SK-N-SH (cell line): ENCODE measurements around the gene ZNF836.

Experiments
- CHD2 ChIP-seq: fragments of 150-350 bp; IDR thresholded peaks from 2 replicates; pipeline ENCODE4 v1.6.1; 2018; ENCODE audit warnings: low read length; ENCODE audit not compliant: partially characterized antibody
- CTCF ChIP-seq: fragments of 200-600 bp; sonication (generic); IDR thresholded peaks from 2 replicates; pipeline ENCODE4 v1.6.1; 2017; ENCODE audit warnings: antibody characterized with exemption, mild to moderate bottlenecking, moderate library complexity
- NFIC ChIP-seq: IDR thresholded peaks from 2 replicates; pipeline ENCODE4 v1.4.0; 2012; ENCODE audit warnings: borderline replicate concordance
- REST ChIP-seq: IDR thresholded peaks from 2 replicates; pipeline ENCODE4 v1.6.1; 2012; ENCODE audit warnings: mild to moderate bottlenecking, low read depth, low read length, moderate library complexity
- TCF12 ChIP-seq: IDR thresholded peaks from 2 replicates; pipeline ENCODE4 v1.4.0; 2012
- USF2 ChIP-seq: fragments of 150-350 bp; IDR thresholded peaks from 2 replicates; pipeline ENCODE4 v1.6.1; 2017; ENCODE audit warnings: antibody characterized with exemption, low read length, low read depth, borderline replicate concordance

- no peak for TF ChIP-seq NFIC
- no peak for TF ChIP-seq CTCF
- TF ChIP-seq REST = no peak
- TF ChIP-seq TCF12 = no peak
- TF ChIP-seq CHD2 = no peak
- no peak for TF ChIP-seq USF2
Observed at GRCh38 chr19:52114691-52115090, 56.7 kb downstream of the ZNF836 start.
